ENCODE measurements around the gene FGR.

FGR gene

GRCh38 chr1:27600498-27601175 is 34.3 kb downstream of the FGR start:
- no peak for DNase-seq

- DNase-seq = no peak
Measured at GRCh38 chr1:27599605-27600497, 35.1 kb downstream of the FGR start.

- DNase-seq = peak; percentile 15
Measured at GRCh38 chr1:27598902-27599528, 36.0 kb downstream of the FGR start.

GRCh38 chr1:27598295-27598687 is 36.7 kb downstream of the FGR start:
- no peak for DNase-seq

- no peak for DNase-seq
Measured at GRCh38 chr1:27597516-27598294, 37.3 kb downstream of the FGR start.

- no peak for DNase-seq
Measured at GRCh38 chr1:27596986-27597385, 38.0 kb downstream of the FGR start.

- DNase-seq = no peak
Measured at GRCh38 chr1:27596261-27596660, 38.7 kb downstream of the FGR start.

GRCh38 chr1:27595597-27595996 is 39.4 kb downstream of the FGR start:
- no peak for DNase-seq

GRCh38 chr1:27594564-27595510 is 40.1 kb downstream of the FGR start:
- DNase-seq = no peak

GRCh38 chr1:27593678-27594563 is 41.1 kb downstream of the FGR start:
- DNase-seq = no peak

GRCh38 chr1:27592931-27593677 is 41.9 kb downstream of the FGR start:
- no peak for DNase-seq

GRCh38 chr1:27592232-27592930 is 42.6 kb downstream of the FGR start:
- peak; percentile 9 for DNase-seq

- DNase-seq = peak; percentile 42
Measured at GRCh38 chr1:27591622-27592021, 43.4 kb downstream of the FGR start.

GRCh38 chr1:27590917-27591508 is 44.0 kb downstream of the FGR start:
- DNase-seq = no peak

- no peak for DNase-seq
Measured at GRCh38 chr1:27589841-27590426, 45.1 kb downstream of the FGR start.

GRCh38 chr1:27589441-27589840 is 45.5 kb downstream of the FGR start:
- DNase-seq = no peak

- DNase-seq = no peak
Measured at GRCh38 chr1:27588256-27589232, 46.4 kb downstream of the FGR start.

Data from DMS79 (cell line).